GM21723 (cell line): ENCODE measurements around the gene NEU3.
A peak's percentile ranks its signal among the peaks of the same experiment; 100 is the strongest.
"Not testable (repeated sequence)": the region's sequence is repeated elsewhere in the genome, so short reads cannot be mapped to it uniquely, and the experiment has no call there.

ENCODE experiments used
- ATAC-seq: cut with Tn5 transposase; IDR thresholded peaks from one replicate; pipeline ENCODE4 v1.9.1; 2021; ENCODE audit warnings: mild to moderate bottlenecking, moderate library complexity; ENCODE audit not compliant: unreplicated experiment

The NEU3 gene

DNA sequence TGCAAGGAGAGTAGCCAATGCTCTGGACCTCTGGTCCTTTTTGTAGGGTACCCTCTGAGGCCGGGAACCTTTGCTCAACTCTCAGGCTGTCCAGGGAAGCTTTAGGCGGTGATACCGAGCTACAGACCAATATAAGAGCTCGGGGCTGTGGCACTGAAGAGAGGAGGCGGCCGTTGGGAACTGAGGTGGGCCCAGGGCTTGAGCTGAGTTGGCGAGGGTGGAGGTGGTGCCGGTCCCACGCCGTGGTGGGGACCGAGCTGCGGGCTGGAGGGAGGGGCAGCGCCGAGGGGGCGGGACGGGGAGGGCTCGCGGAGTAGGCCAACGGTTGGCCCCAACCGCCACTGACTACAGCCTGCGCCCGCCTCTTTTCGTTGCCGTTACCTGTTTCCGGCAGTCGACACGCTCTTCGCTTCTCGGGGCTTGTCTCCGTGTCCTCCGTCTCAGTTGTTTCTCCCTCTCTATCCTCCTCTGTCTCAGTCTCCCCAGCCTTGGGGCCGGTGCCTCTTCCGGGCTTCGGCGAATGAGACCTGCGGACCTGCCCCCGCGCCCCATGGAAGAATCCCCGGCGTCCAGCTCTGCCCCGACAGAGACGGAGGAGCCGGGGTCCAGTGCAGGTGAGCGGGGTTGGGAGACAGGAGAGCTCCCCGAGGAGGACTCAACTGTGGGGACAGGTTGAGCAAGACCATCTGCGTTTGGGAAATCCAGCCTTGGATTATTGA lies at the start of gene NEU3:
NEU3 (plus strand) TSS at position 393 of the 719 bp plus-strand sequence; CDS start at position 521, 128 bp downstream.
- peak; percentile 84 for ATAC-seq

GRCh38 chr11:74941492-74941891 lies 47.2 kb upstream of the NEU3 start:
- no peak for ATAC-seq

- ATAC-seq: no peak
Measured at GRCh38 chr11:74942073-74942759, 46.5 kb upstream of the NEU3 start.

DNA sequence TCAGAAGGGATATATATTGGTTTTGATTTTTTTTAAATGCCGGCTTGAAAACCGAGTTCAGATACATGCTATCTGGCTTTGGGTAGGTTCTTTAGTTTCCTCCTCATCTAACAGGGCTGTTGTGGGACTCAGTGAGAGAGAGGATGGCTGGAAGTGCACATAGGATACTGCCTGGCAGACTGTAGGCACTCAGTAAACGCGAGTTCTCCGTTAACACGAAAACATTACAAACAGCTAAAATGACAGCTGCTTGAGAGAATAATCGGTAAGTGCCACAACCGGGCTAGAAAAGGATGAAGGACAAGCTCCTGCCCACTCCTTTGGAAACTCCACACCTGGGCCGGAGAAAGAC lies 40.2 kb upstream of the NEU3 start:
- peak; percentile 21 for ATAC-seq

DNA sequence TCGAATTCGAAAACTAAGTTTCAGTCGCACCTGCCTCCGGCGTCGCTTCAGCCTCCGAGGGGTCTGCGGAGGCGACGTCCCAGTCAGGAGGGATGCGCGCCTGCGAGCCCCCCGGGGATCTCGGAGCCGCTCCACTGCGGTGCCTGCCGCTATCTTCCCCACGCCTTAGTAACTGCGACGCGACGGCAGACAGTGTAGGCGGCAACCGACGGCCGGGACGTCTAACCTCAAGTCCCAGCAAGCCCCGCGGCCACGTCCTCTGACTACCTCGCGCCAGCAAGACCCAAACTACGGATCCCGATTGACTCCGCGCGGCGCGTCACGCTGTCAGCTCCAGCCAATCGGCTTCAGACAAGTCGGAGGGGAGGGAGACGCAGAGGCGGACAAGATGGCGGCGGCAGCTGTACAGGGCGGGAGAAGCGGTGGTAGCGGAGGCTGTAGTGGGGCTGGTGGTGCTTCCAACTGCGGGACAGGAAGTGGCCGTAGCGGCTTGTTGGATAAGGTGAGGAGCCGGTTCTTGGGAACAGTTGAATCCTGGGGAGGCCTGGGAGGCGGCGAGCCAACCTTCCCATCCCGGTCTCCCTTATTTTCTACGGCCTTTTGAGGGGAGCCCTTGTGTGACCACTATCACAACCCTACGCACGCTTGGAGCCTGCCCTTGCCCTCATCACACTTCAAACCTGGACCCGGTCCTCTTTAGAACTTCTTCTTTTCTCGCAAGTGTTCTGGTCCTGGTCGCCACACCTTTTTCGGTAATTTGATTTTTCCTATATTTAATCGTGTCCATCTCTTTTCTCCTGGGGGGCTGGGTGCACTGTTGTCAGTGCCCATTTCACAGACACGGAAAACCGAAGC lies 39.6 kb upstream of the NEU3 start, which contains the start of the genes SPCS2 and XRRA1:
SPCS2 (plus strand) TSS at position 369 of the 855 bp plus-strand sequence; CDS start at position 389, 20 bp downstream.
XRRA1 (minus strand) TSS at position 194 of the 855 bp plus-strand sequence. CDS start 8,213 bp downstream, outside the sequence.
- ATAC-seq: peak; percentile 88

DNA sequence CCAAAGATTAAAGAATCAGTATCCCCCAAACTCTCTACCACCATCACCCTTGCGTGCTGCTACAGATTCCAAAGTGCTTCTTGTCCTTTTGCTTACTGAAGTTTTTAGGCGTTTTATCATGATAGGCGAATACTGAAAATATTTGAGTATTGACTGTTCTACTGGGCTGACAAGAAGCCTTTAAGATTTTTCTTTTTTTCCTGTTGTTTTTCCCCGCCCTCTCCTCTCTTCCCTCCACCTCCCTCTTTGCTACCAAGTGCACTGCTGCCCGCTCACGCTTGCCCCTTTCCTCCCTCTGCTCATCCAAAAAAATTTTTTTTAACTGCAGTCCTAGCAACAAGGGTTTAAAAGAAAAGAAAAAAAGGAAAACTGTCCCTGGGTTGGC lies 39.0 kb upstream of the NEU3 start:
- ATAC-seq: no peak

- no peak for ATAC-seq
Measured at GRCh38 chr11:74950374-74950969, 38.3 kb upstream of the NEU3 start.

DNA sequence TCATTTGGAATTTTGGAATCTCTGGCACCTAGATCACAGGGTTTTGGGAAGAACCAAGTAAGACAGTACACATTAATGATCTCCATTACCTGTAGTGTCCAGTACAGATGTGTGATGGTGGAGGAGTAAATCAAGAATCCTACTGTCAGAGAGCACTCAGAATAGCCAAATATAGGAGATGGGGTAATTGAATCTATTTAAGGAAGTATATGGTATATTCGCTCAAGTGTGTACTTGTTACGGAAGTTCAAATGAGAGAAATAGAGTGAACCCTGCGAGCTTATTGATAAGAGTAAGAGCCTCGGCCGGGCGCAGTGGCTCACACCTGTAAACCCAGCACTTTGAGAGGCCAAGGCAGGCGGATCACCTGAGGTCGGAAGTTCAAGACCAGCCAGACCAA lies 37.5 kb upstream of the NEU3 start:
- no peak for ATAC-seq

DNA sequence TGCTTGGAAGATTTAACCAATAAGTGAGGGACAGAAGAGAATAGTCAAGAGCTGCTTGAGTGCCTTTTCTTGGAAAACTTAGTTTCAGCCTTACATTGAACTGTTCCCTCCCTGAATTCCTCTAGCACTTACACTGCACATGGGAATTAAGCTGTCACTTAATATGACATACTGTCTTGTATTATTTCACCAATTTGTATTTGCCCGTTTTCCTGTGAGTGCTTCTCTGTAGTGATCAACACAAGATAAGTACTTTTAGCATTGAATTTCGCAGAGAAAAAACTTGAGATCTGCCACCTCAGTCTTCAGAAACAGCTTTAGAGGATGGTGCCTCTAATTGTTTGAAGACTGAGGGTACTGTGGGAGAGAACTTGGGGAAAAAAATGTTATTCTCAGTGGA lies 36.0 kb upstream of the NEU3 start:
- no peak for ATAC-seq

DNA sequence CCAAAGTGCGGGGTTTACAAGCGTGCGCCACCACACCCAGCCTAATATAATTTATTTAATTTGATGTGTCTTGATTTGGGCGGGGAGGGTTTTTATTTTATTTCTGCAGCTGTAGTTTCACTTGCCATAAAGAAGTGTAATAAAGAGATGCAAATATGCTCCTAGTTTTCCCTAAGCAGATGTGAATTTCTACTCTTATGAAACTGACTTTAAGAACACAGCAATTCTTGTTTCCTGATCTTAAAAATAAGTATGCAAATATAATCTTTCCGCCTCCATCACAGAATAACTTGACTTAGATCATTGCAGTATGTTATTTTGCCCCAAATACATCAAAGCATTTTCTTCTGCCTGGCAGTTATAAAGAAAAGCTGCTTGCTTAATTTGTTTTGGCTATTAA lies 35.3 kb upstream of the NEU3 start:
- no peak for ATAC-seq

DNA sequence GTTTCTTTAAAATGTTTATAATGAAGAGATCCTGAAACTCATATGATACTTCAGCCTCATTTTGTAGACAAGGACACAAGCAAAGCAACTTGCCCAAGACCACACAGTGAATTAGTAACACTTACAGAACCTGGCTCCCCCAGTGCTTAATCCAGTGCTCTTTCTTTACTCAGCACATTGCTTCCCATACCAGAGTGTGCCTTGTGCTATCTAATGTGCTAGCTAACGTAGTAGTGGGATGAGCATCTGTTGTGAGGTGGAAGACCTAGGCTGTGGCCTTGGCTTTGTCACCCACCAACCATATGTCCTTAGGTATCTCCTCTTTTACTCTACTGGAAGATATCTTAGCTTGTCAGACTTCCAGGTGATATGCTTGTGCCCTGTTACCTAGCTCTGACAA lies 34.5 kb upstream of the NEU3 start:
- ATAC-seq: no peak

- no peak for ATAC-seq
Measured at GRCh38 chr11:74956397-74957015, 32.2 kb upstream of the NEU3 start.

DNA sequence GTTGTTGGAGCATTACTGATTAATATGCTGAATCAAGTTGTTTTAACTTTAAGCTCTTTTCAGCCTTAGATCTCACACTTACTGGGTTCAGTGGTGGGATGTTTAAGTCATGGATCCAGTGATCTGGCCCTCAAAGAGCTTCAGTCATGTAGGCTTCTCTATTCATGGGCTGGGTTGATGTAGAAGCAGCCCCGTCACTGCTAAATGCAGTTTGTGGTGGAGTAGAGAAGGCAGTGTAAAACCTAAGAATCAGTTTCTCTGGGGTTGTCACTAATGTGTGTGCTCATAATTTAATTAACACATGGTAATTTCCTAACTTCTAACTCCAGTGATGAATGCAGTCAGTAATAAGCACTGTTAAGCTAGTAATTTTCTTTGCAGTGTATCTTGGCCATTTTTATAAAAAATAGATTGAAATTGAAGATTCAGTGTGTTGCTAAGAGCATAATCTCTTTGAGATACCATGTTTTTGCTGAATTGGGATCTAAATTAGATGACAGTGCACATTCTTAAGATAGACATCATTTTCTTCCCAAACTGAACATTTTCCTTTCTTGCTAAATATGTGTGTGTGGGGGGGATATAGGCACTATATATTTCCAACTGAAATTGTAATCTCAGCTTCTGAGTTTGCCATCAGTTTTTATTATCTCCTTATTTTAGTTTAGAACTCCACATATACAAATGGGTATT lies 30.6 kb upstream of the NEU3 start:
- no peak for ATAC-seq

DNA sequence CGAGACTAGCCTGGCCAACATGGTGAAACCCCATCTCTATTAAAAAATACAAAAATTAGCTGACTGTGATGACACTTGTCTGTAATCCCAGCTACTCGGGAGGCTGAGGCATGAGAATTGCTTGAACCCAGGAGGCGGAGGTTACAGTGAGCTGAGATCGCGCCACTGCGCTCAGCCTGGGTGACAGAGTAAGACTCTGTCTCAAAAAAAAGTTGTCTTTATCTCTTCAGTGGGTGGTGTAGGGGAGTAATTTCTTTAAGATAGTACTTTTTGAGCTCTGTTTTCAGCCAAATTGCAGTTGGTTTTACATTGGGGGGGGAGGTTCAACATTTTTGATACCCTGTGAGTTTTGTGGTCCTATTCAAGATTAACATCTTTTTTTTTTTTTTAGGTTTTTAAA lies 28.6 kb upstream of the NEU3 start:
- not testable (repeated sequence) for ATAC-seq

- ATAC-seq: no peak
Measured at GRCh38 chr11:74966651-74967050, 22.1 kb upstream of the NEU3 start.

DNA sequence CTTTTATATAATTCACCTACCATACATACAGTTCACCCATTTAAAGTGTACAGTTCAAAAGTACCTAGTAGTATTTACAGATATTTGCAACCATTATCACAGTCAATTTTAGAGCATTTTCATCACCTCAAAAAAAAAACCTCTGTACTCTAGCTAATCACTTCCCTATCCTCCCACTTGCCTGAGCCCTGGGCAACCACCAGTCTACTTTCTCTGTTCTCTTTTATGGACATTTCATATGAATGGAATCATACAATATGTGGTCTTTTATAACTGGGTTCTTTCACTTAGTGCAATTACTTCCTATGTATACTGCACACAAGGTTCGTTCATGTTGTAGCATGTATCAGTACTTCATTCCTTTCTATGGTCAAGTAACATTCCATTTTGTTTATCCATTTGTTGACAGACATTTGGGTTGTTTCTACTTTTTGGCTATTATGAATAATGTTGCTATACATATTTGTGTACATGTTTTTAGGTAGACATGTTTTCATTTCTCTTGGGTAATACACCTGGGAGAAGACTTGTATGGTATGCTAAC lies 17.8 kb upstream of the NEU3 start:
- no peak for ATAC-seq

- no peak for ATAC-seq
Measured at GRCh38 chr11:74971424-74971823, 17.3 kb upstream of the NEU3 start.

DNA sequence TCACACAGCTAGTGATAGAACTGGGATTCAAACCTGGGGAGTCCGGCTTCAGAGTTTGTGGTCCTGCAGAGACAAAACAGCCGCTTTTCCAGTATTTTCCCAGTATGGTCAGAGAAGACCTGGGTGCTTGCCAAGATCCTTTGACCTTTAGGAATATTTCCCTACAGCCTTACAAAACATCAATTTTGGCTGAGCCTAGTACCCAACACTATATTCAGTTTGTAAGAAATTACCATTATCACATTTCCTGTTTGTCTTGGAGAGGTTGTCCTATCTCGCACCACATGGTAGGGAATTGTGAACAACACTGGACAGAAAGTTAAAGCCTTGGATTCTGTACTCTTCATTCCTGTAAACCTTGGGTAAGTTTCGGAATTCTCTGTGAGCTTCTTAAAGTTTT lies 10.7 kb upstream of the NEU3 start:
- ATAC-seq: no peak

GRCh38 chr11:74980634-74981033 lies 8.1 kb upstream of the NEU3 start:
- no peak for ATAC-seq

GRCh38 chr11:74981888-74982287 lies 6.8 kb upstream of the NEU3 start:
- ATAC-seq: no peak
